Liver (tissue), 5 donors: ENCODE measurements around the gene SLC2A4RG. TPM values are rescaled to one million over a fixed set of nuclear protein-coding genes. Genes with fewer than 3 reads are reported as not detected.

ENCODE experiments used
- polyA plus RNA-seq, 2 donors: library from polyadenylated mRNA; stranded (reverse) in 1 of 2; unstranded in 1 of 2; fragments of 200-250 nt in 1 of 2; fragments of >200 nt in 1 of 2; fragmentation: Nextera tagmentation in 1 of 2; extraction: Ambion mirVana in 1 of 2; gene quantifications; one replicate each; pipeline versions ENCODE4 v1.2.1 to v1.2.3, GENCODE V29; 2013 to 2015
- small RNA-seq: library from RNA; depleted of rRNA; stranded (forward); fragments of <200 nt; gene quantifications from one replicate; pipeline ENCODE3, GENCODE V24; 2014
- total RNA-seq, 2 donors: library from RNA; depleted of rRNA; stranded (reverse); fragments of >200 nt; gene quantifications; one replicate each; pipeline ENCODE4 v1.2.3, GENCODE V29; 2014
- donor health status: healthy.
- donor health status: healthy.
- donor health status: healthy.

SLC2A4RG gene
- total and polyA plus RNA-seq, 4 donors: 22.2 to 39.7 (median 29.4) TPM

Small RNA genes within 50 kb of the gene (small RNA-seq; reads per million reads assigned to genes)
- gene LIME1 (not detected), gene TNFRSF6B (not detected)

Other genes starting within 250 kb of the SLC2A4RG start
- under 1 TPM in 1 of 2 donors, not detected in 1; 0.05 TPM for gene EEF1A2, start 240.7 kb upstream of the SLC2A4RG start, total RNA-seq
- under 1 TPM in 1 of 2 donors, not detected in 1; 0.12 TPM for gene EEF1A2, start 240.7 kb upstream of the SLC2A4RG start, polyA plus RNA-seq
- 10 to 100 TPM; 25.1 to 25.5 TPM for gene PPDPF, start 219.0 kb upstream of the SLC2A4RG start, total RNA-seq
- 100 to 1,000 TPM in 1 of 2 donors, 1 to 10 TPM in 1; 8.3 to 196 TPM for gene PPDPF, start 219.0 kb upstream of the SLC2A4RG start, polyA plus RNA-seq
- gene PTK6, start 202.4 kb upstream of the SLC2A4RG start, total RNA-seq: 1 to 10 TPM in 1 of 2 donors, under 1 TPM in 1; 0.05 to 1.2 TPM
- gene PTK6, start 202.4 kb upstream of the SLC2A4RG start, polyA plus RNA-seq: under 1 TPM; 0.11 to 0.36 TPM
- gene SRMS, start 192.0 kb upstream of the SLC2A4RG start, total RNA-seq: not detected
- not detected for gene SRMS, start 192.0 kb upstream of the SLC2A4RG start, polyA plus RNA-seq
- gene FNDC11, start 185.6 kb upstream of the SLC2A4RG start, total RNA-seq: under 1 TPM in 1 of 2 donors, not detected in 1; under 0.01 TPM
- under 1 TPM in 1 of 2 donors, not detected in 1; 0.01 TPM for gene FNDC11, start 185.6 kb upstream of the SLC2A4RG start, polyA plus RNA-seq
- 10 to 100 TPM; 21.3 to 26.6 TPM for gene HELZ2, start 165.5 kb upstream of the SLC2A4RG start, total RNA-seq
- 1 to 10 TPM; 3.7 to 9.6 TPM for gene HELZ2, start 165.5 kb upstream of the SLC2A4RG start, polyA plus RNA-seq
- gene GMEB2, start 112.7 kb upstream of the SLC2A4RG start, total RNA-seq: 1 to 10 TPM; 6.6 to 8.6 TPM
- 1 to 10 TPM; 1.3 to 4.0 TPM for gene GMEB2, start 112.7 kb upstream of the SLC2A4RG start, polyA plus RNA-seq
- gene STMN3, start 86.4 kb upstream of the SLC2A4RG start, total RNA-seq: 1 to 10 TPM in 1 of 2 donors, under 1 TPM in 1; 0.67 to 2.9 TPM
- 1 to 10 TPM in 1 of 2 donors, under 1 TPM in 1; 0.42 to 1.2 TPM for gene STMN3, start 86.4 kb upstream of the SLC2A4RG start, polyA plus RNA-seq
- 10 to 100 TPM; 10.4 to 16.9 TPM for gene RTEL1, start 81.5 kb upstream of the SLC2A4RG start, total RNA-seq
- gene RTEL1, start 81.5 kb upstream of the SLC2A4RG start, polyA plus RNA-seq: 1 to 10 TPM; 3.7 to 4.3 TPM
- under 1 TPM in 1 of 2 donors, not detected in 1; 0.09 TPM for gene TNFRSF6B, start 43.1 kb upstream of the SLC2A4RG start, total RNA-seq
- gene TNFRSF6B, start 43.1 kb upstream of the SLC2A4RG start, polyA plus RNA-seq: under 1 TPM in 1 of 2 donors, not detected in 1; 0.73 TPM
- 10 to 100 TPM; 14.2 to 21.0 TPM for gene ARFRP1, start 31.8 kb upstream of the SLC2A4RG start, total RNA-seq
- gene ARFRP1, start 31.8 kb upstream of the SLC2A4RG start, polyA plus RNA-seq: 10 to 100 TPM; 20.0 to 26.9 TPM
- 10 to 100 TPM; 10.3 to 14.7 TPM for gene ZGPAT, start 31.7 kb upstream of the SLC2A4RG start, total RNA-seq
- 10 to 100 TPM; 26.2 to 90.5 TPM for gene ZGPAT, start 31.7 kb upstream of the SLC2A4RG start, polyA plus RNA-seq
- gene LIME1, start 3.1 kb upstream of the SLC2A4RG start, total RNA-seq: 10 to 100 TPM; 21.2 to 50.4 TPM
- 10 to 100 TPM; 52.8 to 69.0 TPM for gene LIME1, start 3.1 kb upstream of the SLC2A4RG start, polyA plus RNA-seq
- gene ZBTB46, start 91.5 kb downstream of the SLC2A4RG start, total RNA-seq: 10 to 100 TPM in 1 of 2 donors, 1 to 10 TPM in 1; 8.2 to 12.1 TPM
- gene ZBTB46, start 91.5 kb downstream of the SLC2A4RG start, polyA plus RNA-seq: 1 to 10 TPM in 1 of 2 donors, under 1 TPM in 1; 0.79 to 1.2 TPM
- gene ABHD16B, start 121.7 kb downstream of the SLC2A4RG start, total RNA-seq: not detected
- gene ABHD16B, start 121.7 kb downstream of the SLC2A4RG start, polyA plus RNA-seq: under 1 TPM in 1 of 2 donors, not detected in 1; 0.10 TPM
- 10 to 100 TPM; 25.3 to 31.2 TPM for gene TPD52L2, start 125.5 kb downstream of the SLC2A4RG start, total RNA-seq
- 10 to 100 TPM; 12.3 to 33.0 TPM for gene TPD52L2, start 125.5 kb downstream of the SLC2A4RG start, polyA plus RNA-seq
- 10 to 100 TPM; 22.4 to 28.6 TPM for gene DNAJC5, start 155.3 kb downstream of the SLC2A4RG start, total RNA-seq
- 10 to 100 TPM in 1 of 2 donors, 1 to 10 TPM in 1; 8.2 to 15.0 TPM for gene DNAJC5, start 155.3 kb downstream of the SLC2A4RG start, polyA plus RNA-seq
- 10 to 100 TPM; 16.4 to 20.4 TPM for gene UCKL1, start 216.6 kb downstream of the SLC2A4RG start, total RNA-seq
- gene UCKL1, start 216.6 kb downstream of the SLC2A4RG start, polyA plus RNA-seq: 10 to 100 TPM; 16.4 to 20.1 TPM
- 10 to 100 TPM in 1 of 2 donors, 1 to 10 TPM in 1; 9.2 to 11.8 TPM for gene ZNF512B, start 230.2 kb downstream of the SLC2A4RG start, total RNA-seq
- gene ZNF512B, start 230.2 kb downstream of the SLC2A4RG start, polyA plus RNA-seq: 10 to 100 TPM in 1 of 2 donors, 1 to 10 TPM in 1; 1.8 to 10.4 TPM
- 1 to 10 TPM; 1.4 to 2.8 TPM for gene SAMD10, start 239.9 kb downstream of the SLC2A4RG start, total RNA-seq
- gene SAMD10, start 239.9 kb downstream of the SLC2A4RG start, polyA plus RNA-seq: 1 to 10 TPM in 1 of 2 donors, under 1 TPM in 1; 0.74 to 3.4 TPM
- gene PRPF6, start 241.4 kb downstream of the SLC2A4RG start, total RNA-seq: 10 to 100 TPM; 24.2 to 24.9 TPM
- gene PRPF6, start 241.4 kb downstream of the SLC2A4RG start, polyA plus RNA-seq: 10 to 100 TPM; 16.3 to 22.0 TPM